Measurements from ENCODE around the gene SLC5A6. TPM values are rescaled to one million over a fixed set of nuclear protein-coding genes. Genes with fewer than 3 reads are reported as not detected.
A peak's percentile ranks its signal among the peaks of the same experiment; 100 is the strongest.

The SLC5A6 gene
- total RNA-seq, 2 donors from 2014 or later, result 17.4 to 34.6 TPM

DNA sequence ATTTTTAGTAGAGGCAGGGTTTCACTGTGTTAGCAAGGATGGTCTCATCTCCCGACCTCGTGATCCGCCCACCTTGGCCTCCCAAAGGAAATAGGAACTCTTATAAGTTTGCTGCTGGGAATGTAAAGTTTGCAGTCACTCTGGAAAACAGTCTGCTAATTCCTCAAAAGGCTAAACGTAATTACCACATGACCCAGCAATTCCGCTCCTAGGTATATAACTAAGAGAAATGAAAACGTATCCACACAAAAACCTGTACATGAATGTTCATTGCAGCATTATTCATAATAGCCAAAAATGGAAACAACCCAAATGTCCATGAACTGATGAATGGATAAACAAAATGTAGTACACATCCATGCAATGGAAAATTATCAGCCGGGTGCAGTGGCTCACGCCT is 22.1 kb downstream of the SLC5A6 start:
- ATAC-seq (no peak), DNase-seq (no peak)
- intact Hi-C loops (cut with DNase I), result no loop called here
- TF ChIP-seq, protein P1, sequence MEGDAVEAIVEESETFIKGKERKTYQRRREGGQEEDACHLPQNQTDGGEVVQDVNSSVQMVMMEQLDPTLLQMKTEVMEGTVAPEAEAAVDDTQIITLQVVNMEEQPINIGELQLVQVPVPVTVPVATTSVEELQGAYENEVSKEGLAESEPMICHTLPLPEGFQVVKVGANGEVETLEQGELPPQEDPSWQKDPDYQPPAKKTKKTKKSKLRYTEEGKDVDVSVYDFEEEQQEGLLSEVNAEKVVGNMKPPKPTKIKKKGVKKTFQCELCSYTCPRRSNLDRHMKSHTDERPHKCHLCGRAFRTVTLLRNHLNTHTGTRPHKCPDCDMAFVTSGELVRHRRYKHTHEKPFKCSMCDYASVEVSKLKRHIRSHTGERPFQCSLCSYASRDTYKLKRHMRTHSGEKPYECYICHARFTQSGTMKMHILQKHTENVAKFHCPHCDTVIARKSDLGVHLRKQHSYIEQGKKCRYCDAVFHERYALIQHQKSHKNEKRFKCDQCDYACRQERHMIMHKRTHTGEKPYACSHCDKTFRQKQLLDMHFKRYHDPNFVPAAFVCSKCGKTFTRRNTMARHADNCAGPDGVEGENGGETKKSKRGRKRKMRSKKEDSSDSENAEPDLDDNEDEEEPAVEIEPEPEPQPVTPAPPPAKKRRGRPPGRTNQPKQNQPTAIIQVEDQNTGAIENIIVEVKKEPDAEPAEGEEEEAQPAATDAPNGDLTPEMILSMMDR (IDR thresholded peaks at IDR 0.05), result no peak
- no peak for TF ChIP-seq POLR2A (IDR thresholded peaks at IDR 0.05)
- Histone ChIP-seq H3K4me1 (peaks cover 6% of the 10 kb centered on the region), H3K27ac (no peak overlapping the region), H3K9me3 (no peaks in the 10 kb centered on the region), H3K36me3 (replicated peaks in 1 of 2; ENCODE audit: insufficient read depth in 1 of 2, low read depth in 2 of 2) (no peaks in the 10 kb centered on the region), H3K4me3 (no peak overlapping the region), H3K27me3 (no peaks in the 10 kb centered on the region)
- WGBS, 2 donors, result 71 to 86% methylated on average over 8 of the region's 8 CpGs

DNA sequence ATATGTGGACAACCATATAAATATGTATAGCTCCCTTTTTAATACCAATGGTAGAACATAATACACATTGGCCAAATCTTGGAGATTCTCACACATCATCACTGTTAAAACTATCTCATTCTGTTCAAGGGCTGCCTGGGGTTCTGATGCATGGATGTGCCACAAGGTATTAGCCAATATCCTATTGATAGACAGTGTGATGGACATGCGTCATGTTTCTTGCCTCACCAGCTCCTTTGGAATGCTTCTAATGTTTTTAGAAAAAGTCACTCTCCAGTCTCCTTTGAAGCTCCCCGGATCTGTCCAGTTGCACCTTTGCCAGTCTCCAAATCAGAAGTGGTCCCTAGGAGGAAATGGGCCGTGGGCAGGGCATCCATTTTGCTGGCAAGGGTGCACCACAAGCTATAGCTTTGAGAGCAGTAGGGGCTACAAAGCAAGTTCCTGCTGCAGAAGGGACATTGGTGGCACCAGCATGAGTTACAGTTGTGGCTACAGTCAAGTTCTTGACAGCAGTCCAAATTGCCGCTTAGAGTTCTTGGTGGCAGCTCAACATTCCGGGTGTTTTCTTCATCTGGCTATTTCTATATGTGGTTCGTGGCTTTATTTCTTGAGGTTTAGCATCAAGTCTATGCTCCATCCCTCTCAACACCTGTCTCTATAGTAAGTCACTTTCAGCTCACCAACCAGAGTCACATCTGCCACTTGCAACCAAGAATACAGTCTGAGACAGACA is 25.3 kb downstream of the SLC5A6 start:
- Histone ChIP-seq H3K27ac (no peak overlapping the region), H3K27me3 (no peaks in the 10 kb centered on the region), H3K36me3 (replicated peaks in 1 of 2; ENCODE audit: insufficient read depth in 1 of 2, low read depth in 2 of 2) (no peaks in the 10 kb centered on the region), H3K9me3 (no peaks in the 10 kb centered on the region), H3K4me1 (no peaks in the 10 kb centered on the region), H3K4me3 (no peak overlapping the region)
- 50 to 63% methylated on average over 5 to 6 of the region's 6 CpGs for WGBS, 2 donors
- DNase-seq, result no peak
- ATAC-seq, result no peak
- intact Hi-C loops (cut with DNase I), result no loop called here
- TF ChIP-seq POLR2A (IDR thresholded peaks at IDR 0.05), result no peak
- TF ChIP-seq, protein P1 (IDR thresholded peaks at IDR 0.05), result no peak

- DNase-seq (peak in 2 of 4 donors; percentile 17 to 36), ATAC-seq (peak; percentile 40)
- WGBS, 2 donors, result 22 to 29% methylated on average over 6 of the region's 6 CpGs
- peak overlapping the region in 1 of 4 donors; percentile 34 for H3K27ac ChIP-seq
- no peaks in the 10 kb centered on the region for H3K9me3 ChIP-seq
- TF ChIP-seq POLR2A (IDR thresholded peaks at IDR 0.05), result no peak
- TF ChIP-seq, protein P1 (IDR thresholded peaks at IDR 0.05), result no peak
- no peaks in the 10 kb centered on the region for H3K36me3 ChIP-seq (replicated peaks in 1 of 2; ENCODE audit: insufficient read depth in 1 of 2, low read depth in 2 of 2)
- no peaks in the 10 kb centered on the region for H3K4me1 ChIP-seq
- intact Hi-C loops (cut with DNase I), result no loop called here
- no peak overlapping the region for H3K4me3 ChIP-seq
- H3K27me3 ChIP-seq, result no peaks in the 10 kb centered on the region
These were observed 26.6 kb downstream of the SLC5A6 start for GRCh38 chr2:27185331-27186026.

GRCh38 chr2:27184115-27184514 is 28.0 kb downstream of the SLC5A6 start:
- Histone ChIP-seq H3K27me3 (no peaks in the 10 kb centered on the region), H3K4me3 (no peak overlapping the region), H3K4me1 (no peaks in the 10 kb centered on the region), H3K36me3 (replicated peaks in 1 of 2; ENCODE audit: insufficient read depth in 1 of 2, low read depth in 2 of 2) (no peaks in the 10 kb centered on the region), H3K9me3 (no peaks in the 10 kb centered on the region), H3K27ac (no peak overlapping the region)
- ATAC-seq (no peak), DNase-seq (no peak)
- no peak for TF ChIP-seq POLR2A (IDR thresholded peaks at IDR 0.05)
- TF ChIP-seq, protein P1 (IDR thresholded peaks at IDR 0.05), result no peak
- WGBS, 2 donors, result 59 to 70% methylated on average over 4 of the region's 4 CpGs
- intact Hi-C loops (cut with DNase I), result no loop called here

All from body of pancreas (tissue), 4 donors.